Body of pancreas (tissue), 4 donors: ENCODE results near the gene CNTNAP5.

ENCODE experiments used
- POLR2A ChIP-seq, 3 donors: fragments of 450-650 bp; IDR thresholded peaks; one replicate each; pipeline ENCODE4 v1.6.1; 2016; ENCODE audit warnings: antibody characterized with exemption in 3 of 3, mild to moderate bottlenecking in 2 of 3
- TF ChIP-seq, protein P1 (sequence below), 7 experiments: fragments of 450-650 bp in 4 of 7; fragments of 200-600 bp in 3 of 7; sonication (generic) in 3 of 7; IDR thresholded peaks; one replicate each; pipeline ENCODE4 v1.5.1; 2016 to 2019; ENCODE audit warnings: antibody characterized with exemption in 7 of 7

DNA sequence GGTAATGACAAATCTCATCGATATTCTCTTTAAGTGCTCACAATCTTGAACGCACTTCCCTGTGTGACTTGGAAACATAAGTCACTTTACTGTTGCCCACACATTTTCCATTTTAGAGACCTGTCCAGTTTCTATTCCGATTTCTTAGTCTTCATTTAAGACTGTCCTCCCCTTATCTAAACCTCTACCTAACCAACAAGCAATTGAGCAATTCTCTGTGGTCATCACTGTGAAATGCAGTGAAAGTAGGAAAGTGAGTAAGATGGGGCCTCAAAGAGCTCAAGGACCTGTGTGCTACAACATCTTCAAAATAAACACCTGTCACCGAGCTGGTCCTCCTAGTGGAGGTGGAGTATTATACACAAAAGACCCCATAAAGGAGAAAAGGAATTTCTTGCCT lies 184.4 kb downstream of the CNTNAP5 start:
- TF ChIP-seq, protein P1, sequence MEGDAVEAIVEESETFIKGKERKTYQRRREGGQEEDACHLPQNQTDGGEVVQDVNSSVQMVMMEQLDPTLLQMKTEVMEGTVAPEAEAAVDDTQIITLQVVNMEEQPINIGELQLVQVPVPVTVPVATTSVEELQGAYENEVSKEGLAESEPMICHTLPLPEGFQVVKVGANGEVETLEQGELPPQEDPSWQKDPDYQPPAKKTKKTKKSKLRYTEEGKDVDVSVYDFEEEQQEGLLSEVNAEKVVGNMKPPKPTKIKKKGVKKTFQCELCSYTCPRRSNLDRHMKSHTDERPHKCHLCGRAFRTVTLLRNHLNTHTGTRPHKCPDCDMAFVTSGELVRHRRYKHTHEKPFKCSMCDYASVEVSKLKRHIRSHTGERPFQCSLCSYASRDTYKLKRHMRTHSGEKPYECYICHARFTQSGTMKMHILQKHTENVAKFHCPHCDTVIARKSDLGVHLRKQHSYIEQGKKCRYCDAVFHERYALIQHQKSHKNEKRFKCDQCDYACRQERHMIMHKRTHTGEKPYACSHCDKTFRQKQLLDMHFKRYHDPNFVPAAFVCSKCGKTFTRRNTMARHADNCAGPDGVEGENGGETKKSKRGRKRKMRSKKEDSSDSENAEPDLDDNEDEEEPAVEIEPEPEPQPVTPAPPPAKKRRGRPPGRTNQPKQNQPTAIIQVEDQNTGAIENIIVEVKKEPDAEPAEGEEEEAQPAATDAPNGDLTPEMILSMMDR (IDR thresholded peaks at IDR 0.05) = no peak
- TF ChIP-seq POLR2A (IDR thresholded peaks at IDR 0.05) = no peak
